Measurements from ENCODE around the gene PLA2G1B.

DNA sequence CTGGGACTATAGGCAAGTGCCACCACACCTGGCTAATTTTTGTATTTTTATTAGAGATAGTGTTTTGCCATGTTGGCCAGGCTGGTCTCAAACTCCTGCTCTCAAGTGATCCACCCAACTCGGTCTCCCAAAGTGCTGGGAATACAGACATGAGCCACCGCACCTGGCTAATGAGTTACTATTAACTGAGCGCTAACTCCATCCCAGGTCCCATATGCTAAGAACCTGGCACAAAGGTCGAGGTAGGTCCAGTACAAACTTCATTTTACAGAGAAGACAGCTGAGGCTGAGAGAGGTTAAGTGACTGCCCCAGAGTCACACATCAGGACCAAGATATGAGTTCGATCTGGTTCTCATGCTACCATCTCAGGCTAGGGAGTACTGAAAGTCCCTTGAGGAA is 4.5 kb upstream of the PLA2G1B start:
- TF ChIP-seq POLR2AphosphoS5 (IDR thresholded peaks at IDR 0.05; ENCODE audit: low read depth, low read length) (no peak), SIN3A (IDR thresholded peaks at IDR 0.05; ENCODE audit: borderline replicate concordance, insufficient read depth, low read length) (no peak), TAF1 (IDR thresholded peaks at IDR 0.05; ENCODE audit: borderline replicate concordance, insufficient read depth, low read length) (no peak)
- TF ChIP-seq, protein P1, sequence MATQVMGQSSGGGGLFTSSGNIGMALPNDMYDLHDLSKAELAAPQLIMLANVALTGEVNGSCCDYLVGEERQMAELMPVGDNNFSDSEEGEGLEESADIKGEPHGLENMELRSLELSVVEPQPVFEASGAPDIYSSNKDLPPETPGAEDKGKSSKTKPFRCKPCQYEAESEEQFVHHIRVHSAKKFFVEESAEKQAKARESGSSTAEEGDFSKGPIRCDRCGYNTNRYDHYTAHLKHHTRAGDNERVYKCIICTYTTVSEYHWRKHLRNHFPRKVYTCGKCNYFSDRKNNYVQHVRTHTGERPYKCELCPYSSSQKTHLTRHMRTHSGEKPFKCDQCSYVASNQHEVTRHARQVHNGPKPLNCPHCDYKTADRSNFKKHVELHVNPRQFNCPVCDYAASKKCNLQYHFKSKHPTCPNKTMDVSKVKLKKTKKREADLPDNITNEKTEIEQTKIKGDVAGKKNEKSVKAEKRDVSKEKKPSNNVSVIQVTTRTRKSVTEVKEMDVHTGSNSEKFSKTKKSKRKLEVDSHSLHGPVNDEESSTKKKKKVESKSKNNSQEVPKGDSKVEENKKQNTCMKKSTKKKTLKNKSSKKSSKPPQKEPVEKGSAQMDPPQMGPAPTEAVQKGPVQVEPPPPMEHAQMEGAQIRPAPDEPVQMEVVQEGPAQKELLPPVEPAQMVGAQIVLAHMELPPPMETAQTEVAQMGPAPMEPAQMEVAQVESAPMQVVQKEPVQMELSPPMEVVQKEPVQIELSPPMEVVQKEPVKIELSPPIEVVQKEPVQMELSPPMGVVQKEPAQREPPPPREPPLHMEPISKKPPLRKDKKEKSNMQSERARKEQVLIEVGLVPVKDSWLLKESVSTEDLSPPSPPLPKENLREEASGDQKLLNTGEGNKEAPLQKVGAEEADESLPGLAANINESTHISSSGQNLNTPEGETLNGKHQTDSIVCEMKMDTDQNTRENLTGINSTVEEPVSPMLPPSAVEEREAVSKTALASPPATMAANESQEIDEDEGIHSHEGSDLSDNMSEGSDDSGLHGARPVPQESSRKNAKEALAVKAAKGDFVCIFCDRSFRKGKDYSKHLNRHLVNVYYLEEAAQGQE (IDR thresholded peaks at IDR 0.05; ENCODE audit: insufficient read depth in 1 of 2, low read depth in 2 of 2, low read length in 2 of 2) = no peak
